Subcutaneous abdominal adipose tissue (tissue), 5 donors: ENCODE results near the gene HOMER3.

Experiments
- H3K27ac ChIP-seq: one replicate; pipeline ENCODE4 v1.7.0; 2013; ENCODE audit warnings: low read depth, mild to moderate bottlenecking, inconsistent platforms, low read length, moderate library complexity
- H3K27me3 ChIP-seq, 5 donors: one replicate each; pipeline ENCODE4 v1.7.0; 2013; ENCODE audit warnings: low read length in 5 of 5, inconsistent platforms in 1 of 5; ENCODE audit not compliant: control insufficient read depth in 5 of 5, insufficient read depth in 4 of 5
- H3K36me3 ChIP-seq, 5 donors: one replicate each; pipeline ENCODE4 v1.7.0; 2013; ENCODE audit warnings: low read length in 5 of 5; ENCODE audit not compliant: control insufficient read depth in 5 of 5, insufficient read depth in 5 of 5
- H3K4me1 ChIP-seq, 5 donors: one replicate each; pipeline ENCODE4 v1.7.0; 2013; ENCODE audit warnings: low read length in 5 of 5, mild to moderate bottlenecking in 3 of 5, moderate library complexity in 1 of 5; ENCODE audit not compliant: control insufficient read depth in 5 of 5, insufficient read depth in 5 of 5
- H3K4me3 ChIP-seq, 5 donors: one replicate each; pipeline ENCODE4 v1.7.0; 2013; ENCODE audit warnings: low read length in 5 of 5, low read depth in 1 of 5
- H3K9ac ChIP-seq, 5 donors: one replicate each; pipeline ENCODE4 v1.7.0; 2013; ENCODE audit warnings: low read length in 5 of 5, mild to moderate bottlenecking in 4 of 5, moderate library complexity in 3 of 5
- H3K9me3 ChIP-seq, 5 donors: one replicate each; pipeline ENCODE4 v1.7.0; 2013; ENCODE audit warnings: low read length in 5 of 5; ENCODE audit not compliant: control insufficient read depth in 5 of 5
- donor health status: healthy.
- donor health status: healthy.
- donor health status: healthy.
- donor health status: healthy.
- donor health status: healthy.

The HOMER3 gene

DNA sequence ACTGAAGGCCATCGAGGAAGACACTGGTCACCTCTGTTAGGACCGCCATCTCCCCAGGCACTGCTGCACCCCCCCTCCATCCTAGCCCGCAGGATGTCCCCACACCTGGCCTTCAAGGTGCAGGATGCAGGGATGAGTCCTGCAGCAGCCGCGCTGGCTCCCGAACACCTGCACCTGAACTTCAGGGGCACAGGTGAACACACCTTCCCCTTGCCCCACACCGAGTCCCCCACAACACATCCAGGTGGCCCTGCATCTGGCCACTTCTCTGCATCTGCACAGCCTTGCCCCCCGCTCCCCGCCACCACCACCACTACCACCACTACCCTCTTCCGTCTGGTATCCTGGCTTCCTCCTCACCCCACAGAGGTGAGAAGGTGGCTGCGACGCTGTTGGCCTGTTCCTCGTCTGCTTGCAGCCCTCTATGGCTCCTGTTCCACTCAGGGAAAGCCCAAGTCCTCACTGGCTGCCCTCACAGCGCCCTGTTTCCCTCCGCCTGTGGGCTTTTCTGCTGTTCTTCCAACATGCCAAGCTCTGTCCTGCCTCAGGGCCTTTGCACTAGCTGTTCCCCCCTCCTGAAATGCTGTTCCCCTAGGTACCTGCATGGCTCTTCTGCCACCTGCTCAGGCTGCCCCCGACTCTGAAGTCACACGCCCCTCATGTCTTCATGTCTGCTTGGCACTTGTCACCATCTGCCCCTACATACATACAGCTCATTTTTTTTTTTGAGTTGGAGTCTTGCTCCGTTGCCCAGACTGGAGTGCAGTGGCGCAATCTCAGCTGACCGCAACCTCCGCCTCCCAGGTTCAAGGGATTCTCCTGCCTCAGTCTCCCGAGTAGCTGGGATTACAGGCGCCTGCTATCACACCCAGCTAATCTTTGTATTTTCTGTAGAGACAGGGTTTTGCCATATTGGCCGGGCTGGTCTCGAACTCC, 43.7 kb downstream of the HOMER3 start:
- Histone ChIP-seq H3K27me3 (peaks cover 9 to 26% (median 20%) of the 10 kb centered on the region in 5 donors), H3K9ac (no peak overlapping the region), H3K9me3 (peaks cover 0 to 2% (median 0%) of the 10 kb centered on the region in 5 donors), H3K27ac (no peak overlapping the region), H3K4me1 (peaks cover 0 to 17% (median 12%) of the 10 kb centered on the region in 5 donors), H3K36me3 (peaks cover 0 to 31% (median 29%) of the 10 kb centered on the region in 5 donors), H3K4me3 (no peak overlapping the region)

DNA sequence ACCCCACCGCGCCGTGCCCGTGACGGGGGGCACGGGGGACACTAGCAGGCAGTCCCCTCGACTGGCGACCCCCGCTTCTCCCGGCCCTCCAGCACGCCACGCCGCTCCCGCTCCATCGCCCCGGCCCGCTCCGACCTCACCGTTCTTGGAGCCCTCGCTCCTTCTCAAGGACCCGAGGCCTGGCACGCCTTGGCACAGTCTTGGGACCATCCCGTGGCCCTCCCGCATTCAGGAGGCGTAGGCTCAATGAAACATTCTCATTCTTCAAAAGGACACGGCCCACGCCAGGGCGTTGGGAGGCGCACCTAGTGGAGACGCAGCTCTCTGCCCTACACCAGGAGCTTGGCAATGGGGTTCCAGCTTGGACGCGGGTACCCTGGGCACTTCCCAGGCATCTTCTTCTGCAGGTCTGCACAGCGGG, 44.6 kb downstream of the HOMER3 start:
- H3K9ac ChIP-seq = no peak overlapping the region
- H3K36me3 ChIP-seq = peaks cover 0 to 29% (median 28%) of the 10 kb centered on the region in 5 donors
- H3K27ac ChIP-seq = no peak overlapping the region
- no peak overlapping the region for H3K4me3 ChIP-seq
- peaks cover 0 to 2% (median 0%) of the 10 kb centered on the region in 5 donors for H3K9me3 ChIP-seq
- peaks cover 9 to 26% (median 20%) of the 10 kb centered on the region in 5 donors for H3K27me3 ChIP-seq
- H3K4me1 ChIP-seq = peaks cover 0 to 17% (median 12%) of the 10 kb centered on the region in 5 donors

DNA sequence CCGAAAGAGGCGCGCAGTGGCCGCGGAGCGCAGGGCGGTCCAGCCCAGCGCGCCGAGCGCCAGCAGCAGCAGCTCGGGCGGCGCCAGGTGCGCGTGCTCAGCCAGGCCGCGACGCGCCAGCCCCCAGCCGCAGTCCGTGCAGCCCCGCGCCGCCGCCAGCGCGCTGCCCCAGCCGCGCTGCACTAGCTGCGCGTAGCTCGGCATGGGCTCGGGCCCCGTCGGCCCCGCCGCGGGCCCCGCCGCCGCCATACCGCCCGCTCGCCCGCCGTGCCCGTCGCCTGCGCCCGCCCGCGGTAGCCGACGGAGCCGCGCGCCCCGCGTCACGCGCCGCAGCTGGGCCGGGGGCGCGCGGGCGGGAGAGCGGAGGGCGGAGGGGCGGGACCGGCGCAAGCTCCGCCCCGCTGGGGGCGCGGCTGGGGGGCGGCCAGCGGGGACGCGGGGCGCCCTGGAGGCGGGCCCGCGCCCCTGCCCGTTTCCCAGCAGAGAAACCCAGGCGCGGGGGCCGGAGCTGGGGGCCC, 45.1 kb downstream of the HOMER3 start, which contains the start of gene CERS1:
Gene CERS1 (minus strand): TSS at position 335 of the 518 bp plus-strand sequence. CDS start 86 bp downstream, at position 249.
- Histone ChIP-seq H3K27ac (no peak within 1 kb of the TSS), H3K36me3 (peaks cover 0 to 24% (median 22%) of the 10 kb centered on the region in 5 donors), H3K4me1 (peaks cover 0 to 17% (median 12%) of the 10 kb centered on the region in 5 donors), H3K9ac (no peak within 1 kb of the TSS), H3K9me3 (peaks cover 0 to 2% (median 0%) of the 10 kb centered on the region in 5 donors), H3K27me3 (peaks cover 9 to 26% (median 20%) of the 10 kb centered on the region in 5 donors), H3K4me3 (peak within 1 kb of the TSS in 4 of 5 donors; percentile 26 to 65 (median 41))

DNA sequence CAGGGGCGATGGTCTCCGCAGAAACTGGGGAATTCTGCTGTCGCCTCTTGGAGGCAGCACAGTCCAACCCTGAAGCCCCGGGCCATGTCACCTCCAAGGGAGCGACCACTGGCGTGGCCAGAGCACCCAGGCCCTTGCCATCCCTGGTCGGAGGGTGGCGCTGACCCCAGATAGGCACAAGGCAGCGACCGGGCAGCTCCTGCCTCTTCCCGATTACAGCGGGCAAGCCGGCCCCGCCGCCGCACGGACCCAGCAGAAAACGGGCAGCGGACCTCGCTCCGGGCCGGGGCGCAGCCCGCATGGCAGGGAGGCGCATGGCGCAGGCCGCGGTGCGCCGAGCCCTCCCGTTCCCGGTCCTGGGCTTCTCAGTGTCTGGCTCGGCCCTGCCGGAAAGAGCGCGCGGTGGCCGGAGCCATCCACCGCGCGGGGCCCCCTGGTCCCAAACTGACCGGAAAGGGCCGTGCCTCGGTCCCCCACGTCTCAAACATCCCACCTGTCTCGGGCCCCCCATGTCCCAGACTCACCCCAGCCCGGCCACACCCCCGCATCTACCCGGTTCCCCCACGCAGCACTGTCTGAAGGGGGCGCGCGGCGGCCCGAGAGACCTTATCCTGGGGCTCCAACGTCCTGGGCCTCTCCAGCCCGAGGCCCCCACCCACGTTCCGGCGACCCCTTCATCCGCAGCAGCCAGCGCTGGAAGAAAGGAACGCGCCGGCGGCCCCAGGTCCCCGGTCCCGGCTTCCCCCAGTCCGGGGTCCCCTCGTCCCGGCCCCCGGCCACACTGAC, 45.8 kb downstream of the HOMER3 start:
- Histone ChIP-seq H3K27me3 (peaks cover 9 to 26% (median 20%) of the 10 kb centered on the region in 5 donors), H3K36me3 (peaks cover 0 to 17% (median 16%) of the 10 kb centered on the region in 5 donors), H3K4me3 (peak overlapping the region in 4 of 5 donors; percentile 26 to 65 (median 41)), H3K9ac (no peak overlapping the region), H3K4me1 (peaks cover 0 to 17% (median 12%) of the 10 kb centered on the region in 5 donors), H3K27ac (no peak overlapping the region), H3K9me3 (peaks cover 0 to 2% (median 0%) of the 10 kb centered on the region in 5 donors)

DNA sequence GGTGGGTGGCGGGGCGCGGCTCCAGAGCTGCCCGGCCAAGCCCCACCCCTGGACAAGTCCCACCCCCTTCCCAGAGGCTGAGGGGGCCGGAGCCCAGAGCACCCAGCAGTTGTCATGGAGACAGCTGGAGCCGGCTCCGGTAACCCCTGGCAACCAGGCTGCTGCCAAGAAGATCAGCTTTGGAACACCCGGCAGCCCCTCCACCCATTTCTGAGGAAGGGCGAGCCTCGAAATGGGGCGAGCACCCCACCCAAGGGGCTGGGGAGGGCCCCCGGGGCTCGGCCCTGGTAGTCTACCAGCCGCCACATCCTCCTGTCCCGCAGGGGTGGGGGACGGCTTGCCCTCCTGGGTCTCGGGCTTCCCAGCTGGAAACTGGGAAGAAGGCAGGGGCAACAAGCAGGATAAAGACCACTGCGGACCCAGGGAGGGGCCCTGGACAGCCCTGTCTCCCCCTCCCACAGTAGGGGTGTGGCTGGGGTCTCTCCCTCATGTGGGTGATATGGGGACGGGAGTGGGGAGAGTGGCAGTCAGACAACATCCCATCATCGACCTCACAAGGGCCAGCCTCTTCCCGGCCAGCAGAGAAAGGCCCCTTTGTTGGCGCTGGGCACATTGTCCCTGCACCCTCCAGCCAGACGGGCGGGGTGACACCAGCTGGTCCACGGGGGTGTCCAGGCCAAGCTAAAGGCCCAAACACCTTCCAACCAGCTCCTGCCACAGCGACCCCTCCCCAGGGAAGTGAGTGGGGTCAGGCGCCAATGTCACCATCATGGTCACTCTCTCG, 46.6 kb downstream of the HOMER3 start:
- H3K9ac ChIP-seq = no peak overlapping the region
- no peak overlapping the region for H3K27ac ChIP-seq
- peak overlapping the region in 4 of 5 donors; percentile 26 to 65 (median 41) for H3K4me3 ChIP-seq
- H3K4me1 ChIP-seq = peaks cover 0 to 17% (median 12%) of the 10 kb centered on the region in 5 donors
- H3K27me3 ChIP-seq = peaks cover 9 to 26% (median 20%) of the 10 kb centered on the region in 5 donors
- H3K9me3 ChIP-seq = peaks cover 0 to 2% (median 0%) of the 10 kb centered on the region in 5 donors
- H3K36me3 ChIP-seq = peaks cover 0 to 9% (median 8%) of the 10 kb centered on the region in 5 donors

DNA sequence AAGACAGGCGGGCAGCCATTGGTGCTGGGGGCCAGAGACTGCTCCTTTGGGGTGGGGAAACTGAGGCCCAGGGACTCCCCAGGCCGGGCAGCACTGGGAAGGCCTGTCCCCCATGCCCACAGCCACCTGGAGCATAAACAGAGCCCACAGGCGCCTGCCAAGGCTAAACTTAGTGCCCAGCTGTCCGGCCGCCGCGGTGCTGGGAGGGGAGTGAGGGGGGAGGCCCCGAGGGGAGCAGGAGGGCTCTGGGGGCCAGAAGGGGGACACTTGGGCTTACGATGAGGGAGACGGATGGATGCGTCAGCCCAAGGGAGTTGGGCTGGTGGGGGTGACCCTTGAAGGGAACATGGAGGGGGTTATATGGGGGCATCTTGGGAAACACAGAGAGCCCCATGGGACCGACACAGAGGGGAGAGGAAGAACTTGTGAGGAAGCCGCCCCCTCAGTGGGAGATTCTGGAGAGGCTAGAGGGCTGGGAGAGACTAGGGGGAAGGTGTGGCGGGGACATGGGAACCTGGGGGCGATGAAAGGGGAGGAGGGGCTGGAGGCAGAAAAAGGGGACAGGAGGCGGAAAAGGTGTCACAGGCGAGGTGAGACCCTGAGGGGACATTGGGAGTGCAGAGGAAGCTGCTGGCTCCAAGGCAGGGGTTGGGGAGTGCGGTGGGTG, 47.3 kb downstream of the HOMER3 start:
- Histone ChIP-seq H3K9ac (no peak overlapping the region), H3K4me1 (peaks cover 0 to 17% (median 12%) of the 10 kb centered on the region in 5 donors), H3K27ac (no peak overlapping the region), H3K36me3 (peaks cover 0 to 2% (median 1%) of the 10 kb centered on the region in 5 donors), H3K4me3 (no peak overlapping the region), H3K27me3 (peaks cover 9 to 26% (median 20%) of the 10 kb centered on the region in 5 donors), H3K9me3 (peaks cover 0 to 2% (median 0%) of the 10 kb centered on the region in 5 donors)

DNA sequence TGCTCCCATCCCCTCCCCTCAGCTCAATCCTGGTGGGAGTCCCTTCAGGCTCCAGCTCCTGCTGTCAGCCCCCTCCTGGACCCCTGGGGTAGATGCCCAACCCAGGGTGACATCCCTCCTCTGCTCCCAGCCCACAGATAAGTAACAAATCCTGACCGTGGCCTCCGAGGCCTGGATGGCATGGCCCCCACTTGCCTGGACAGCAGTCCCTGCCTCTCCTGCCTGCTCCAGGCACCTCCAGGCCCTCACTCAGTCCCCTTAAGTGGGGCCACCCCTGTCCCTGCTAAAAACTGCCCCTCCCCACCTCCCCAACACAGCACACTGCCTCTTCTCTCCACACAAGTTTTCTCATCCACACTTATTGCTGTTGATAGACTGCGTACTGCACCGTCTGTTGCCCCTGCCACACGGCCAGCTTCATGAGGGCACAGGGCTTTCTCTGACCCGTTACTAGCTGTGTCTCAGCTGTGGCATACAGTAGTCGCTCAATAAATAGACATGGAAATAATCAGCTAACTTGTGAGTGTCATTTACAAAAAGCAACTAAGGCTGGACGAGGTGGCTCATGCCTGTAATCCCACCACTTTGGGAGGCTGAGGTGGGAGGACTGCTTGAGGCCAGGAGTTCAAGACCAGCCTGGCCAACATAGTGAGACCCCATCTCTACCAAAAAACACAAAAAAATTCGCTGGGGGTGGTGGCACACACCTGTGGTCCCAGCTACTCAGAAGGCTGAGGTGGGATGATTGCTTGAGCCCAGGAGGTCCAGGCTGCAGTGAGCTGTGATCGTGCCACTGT, 50.9 kb downstream of the HOMER3 start:
- Histone ChIP-seq H3K4me1 (peaks cover 0 to 9% (median 7%) of the 10 kb centered on the region in 5 donors), H3K4me3 (no peak overlapping the region), H3K27ac (no peak overlapping the region), H3K9me3 (peaks cover 0 to 4% (median 0%) of the 10 kb centered on the region in 5 donors), H3K27me3 (peaks cover 9 to 16% (median 10%) of the 10 kb centered on the region in 5 donors), H3K9ac (no peak overlapping the region), H3K36me3 (no peaks in the 10 kb centered on the region)

DNA sequence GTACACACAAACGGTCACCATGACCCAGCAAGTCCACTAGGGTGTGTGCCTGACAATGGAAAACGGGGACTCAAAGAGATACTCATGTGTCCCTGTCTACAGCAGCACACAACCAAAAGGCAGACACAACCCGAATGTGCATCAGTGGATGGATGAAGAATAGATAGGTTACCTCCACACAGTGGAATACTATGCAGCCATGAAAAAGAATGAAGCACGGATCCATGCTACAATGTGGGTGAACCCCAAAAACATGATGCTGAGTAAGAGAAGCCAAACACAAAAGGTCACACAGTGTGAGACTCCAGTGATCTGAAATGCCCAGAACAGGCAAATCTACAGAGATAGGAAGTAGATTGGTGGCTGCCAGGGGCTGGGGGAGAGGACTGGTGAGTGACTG, 54.0 kb downstream of the HOMER3 start:
- Histone ChIP-seq H3K27me3 (peaks cover 0 to 4% (median 0%) of the 10 kb centered on the region in 5 donors), H3K4me3 (no peak overlapping the region), H3K9me3 (peaks cover 0 to 4% (median 0%) of the 10 kb centered on the region in 5 donors), H3K27ac (no peak overlapping the region), H3K4me1 (no peaks in the 10 kb centered on the region), H3K36me3 (no peaks in the 10 kb centered on the region), H3K9ac (no peak overlapping the region)
